Activated naive CD4-positive, alpha-beta T cell treated with anti-CD3 and anti-CD28 coated beads, Interleukin-2, amount 50 U/mL, for 16 hours (primary cell): ENCODE measurements around the gene RNF4.
"Not testable (repeated sequence)": the region's sequence is repeated elsewhere in the genome, so short reads cannot be mapped to it uniquely, and the experiment has no call there.

Source experiments
- DNase-seq: peaks from one replicate; pipeline ENCODE4 v3.0.0-alpha.2; 2020

Gene RNF4

DNA sequence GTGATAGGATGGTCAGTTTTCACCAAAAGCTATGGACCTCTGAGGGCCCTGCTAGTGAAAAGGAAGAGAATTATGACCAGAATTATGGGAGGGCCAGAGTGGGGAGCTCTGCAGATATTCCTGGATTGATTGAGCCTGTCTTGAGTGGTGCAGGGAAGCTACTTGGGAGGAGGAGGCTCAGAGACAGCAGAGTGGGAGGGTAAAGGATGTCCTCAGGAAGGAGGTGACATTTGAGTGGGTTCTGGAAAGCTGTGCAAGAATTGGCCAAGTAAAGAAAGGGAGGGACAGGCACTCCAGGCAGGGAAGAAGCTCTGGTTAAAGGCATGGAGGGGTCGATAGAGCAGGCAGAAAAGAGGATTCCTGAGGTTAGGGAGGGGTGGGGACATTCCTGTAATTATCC, 24.1 kb downstream of the RNF4 start:
- no peak for DNase-seq

DNA sequence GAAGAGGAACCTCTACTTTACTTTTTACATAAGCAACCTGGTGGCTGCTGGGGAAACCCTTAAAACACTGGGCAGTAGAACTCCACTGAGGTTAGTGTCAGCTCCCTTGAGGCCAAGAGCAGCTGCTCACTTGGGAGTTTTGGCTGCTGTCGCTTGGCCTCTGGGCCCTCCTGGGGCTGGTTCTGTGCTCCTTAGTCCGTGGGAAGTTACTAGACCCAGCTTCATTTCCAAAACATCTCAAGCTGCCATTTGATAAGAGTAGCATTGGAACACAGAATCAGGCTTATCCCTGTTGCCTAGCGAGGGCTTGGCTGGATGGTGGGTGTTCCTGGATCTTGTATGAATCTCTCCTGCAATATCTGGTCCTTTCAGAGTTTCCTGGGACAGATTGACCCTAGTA, 26.1 kb downstream of the RNF4 start:
- DNase-seq, result no peak

DNA sequence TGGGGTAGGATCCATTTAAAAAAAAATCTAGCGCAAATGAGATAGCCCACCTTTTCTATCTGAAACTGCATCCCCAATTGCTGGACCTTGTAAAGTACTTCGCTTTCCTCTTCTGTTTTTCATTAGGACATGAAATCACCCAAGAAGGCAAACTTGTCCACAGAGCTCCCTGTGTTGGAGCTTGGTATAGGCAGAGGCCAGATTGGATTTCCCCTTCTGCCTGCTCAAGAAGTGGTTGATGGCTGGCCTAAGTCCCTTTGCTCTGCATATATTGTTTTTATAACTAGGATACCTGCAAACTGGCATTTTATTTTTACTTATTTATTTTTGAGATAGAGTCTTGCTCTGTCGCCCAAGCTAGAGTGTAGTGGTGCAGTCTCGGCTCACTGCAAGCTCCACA, 28.4 kb downstream of the RNF4 start:
- DNase-seq, result no peak

DNA sequence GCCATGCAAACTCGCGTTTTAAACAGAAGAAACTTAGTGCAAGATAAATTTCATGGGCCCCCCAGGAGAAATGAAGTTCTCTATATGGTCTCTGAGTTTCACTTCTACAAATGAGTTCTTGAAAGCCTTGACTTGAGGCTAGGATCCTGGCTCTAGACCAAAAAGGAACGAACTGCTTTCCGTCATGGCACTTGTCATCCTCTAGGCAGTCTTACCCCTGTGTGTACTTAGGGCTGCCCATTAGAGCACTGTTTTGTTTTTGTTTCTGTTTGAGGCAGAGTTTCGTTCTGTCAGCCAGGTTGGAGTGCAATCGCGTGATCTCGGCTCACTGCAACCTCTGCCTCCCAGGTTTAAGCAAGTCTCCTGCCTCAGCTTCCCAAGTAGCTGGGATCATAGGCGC, 29.0 kb downstream of the RNF4 start:
- DNase-seq, result no peak

DNA sequence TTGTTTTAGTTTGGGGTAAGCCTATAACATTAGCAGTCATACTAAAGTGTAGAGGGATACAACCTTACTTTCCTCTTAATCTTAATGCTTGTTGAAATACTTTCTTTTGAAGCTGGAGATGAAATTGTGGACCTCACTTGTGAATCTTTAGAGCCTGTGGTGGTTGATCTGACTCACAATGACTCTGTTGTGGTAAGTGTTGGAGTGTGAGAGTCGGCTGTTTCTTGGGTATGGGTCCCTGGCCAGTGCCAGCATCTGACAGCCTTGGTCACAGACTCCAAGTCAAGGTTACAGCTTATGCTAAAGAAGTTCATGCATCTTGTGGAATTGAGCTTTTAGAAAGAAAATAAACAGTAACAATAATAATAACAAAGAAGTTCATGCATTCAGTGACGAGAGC, 31.6 kb downstream of the RNF4 start:
- no peak for DNase-seq

DNA sequence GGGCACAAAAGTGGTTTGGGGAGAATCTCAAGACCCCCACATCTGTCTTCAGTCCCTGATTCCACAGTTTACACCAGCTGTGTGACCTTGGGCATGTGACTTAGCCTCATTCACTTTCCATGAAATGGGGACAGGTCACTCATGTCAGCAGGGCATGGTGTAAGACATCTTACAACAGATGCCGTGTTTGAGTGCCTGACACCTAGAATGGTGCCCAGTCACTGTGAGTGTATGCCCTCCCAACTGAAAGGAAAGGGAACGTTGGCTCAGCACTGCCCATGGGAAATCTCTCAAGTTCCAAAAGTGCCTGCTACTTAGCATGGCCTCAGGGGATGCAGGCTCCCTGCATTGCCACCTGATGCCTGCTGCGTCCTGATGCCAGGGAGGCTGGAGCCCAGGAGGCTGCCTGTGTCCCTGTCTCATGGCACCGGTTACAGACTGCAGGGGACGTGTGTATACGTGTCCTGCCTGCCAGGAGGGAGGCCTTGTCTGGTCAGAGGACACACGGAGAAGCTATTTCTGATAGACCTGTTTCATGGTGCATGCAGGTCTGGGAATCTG, 32.2 kb downstream of the RNF4 start:
- no peak for DNase-seq

DNA sequence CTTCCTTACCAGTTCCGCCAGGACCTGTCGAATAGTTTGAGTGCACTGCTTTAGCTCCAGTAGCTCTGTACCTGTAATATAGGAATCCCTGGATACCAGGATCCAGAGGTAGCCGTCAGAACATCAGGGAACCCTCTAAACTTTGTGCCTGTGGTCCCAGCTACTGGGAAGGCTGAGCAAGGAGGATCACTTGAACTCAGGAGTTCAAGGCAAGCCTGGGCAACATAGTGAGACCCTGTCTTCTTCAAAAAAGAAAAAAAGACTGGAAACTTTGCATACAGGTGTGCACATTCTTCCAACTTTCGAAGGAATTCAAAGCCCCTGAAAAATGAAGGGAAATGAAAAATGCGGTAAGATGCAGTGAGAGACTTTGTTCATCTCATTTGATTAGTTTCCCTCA, 34.9 kb downstream of the RNF4 start:
- no peak for DNase-seq

DNA sequence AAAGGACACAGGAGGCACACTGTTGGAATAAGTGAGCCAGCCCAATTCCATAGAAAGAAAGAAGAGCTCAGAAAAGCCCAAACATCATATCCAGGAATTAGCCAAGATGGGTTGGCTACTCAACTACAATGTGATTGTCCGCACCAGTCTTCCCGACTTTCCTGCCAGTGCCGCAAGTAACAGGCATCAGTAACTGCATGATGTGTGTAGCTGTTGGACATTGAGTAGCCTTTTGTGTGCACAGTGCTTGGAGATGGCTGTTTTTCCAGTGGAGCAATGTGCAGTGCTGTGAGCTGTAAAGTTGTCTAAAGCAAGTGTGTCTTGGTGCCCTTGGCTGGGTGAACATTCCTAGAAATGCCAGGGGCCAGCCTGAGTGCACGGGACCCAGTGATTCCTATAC, 38.4 kb downstream of the RNF4 start:
- no peak for DNase-seq

DNA sequence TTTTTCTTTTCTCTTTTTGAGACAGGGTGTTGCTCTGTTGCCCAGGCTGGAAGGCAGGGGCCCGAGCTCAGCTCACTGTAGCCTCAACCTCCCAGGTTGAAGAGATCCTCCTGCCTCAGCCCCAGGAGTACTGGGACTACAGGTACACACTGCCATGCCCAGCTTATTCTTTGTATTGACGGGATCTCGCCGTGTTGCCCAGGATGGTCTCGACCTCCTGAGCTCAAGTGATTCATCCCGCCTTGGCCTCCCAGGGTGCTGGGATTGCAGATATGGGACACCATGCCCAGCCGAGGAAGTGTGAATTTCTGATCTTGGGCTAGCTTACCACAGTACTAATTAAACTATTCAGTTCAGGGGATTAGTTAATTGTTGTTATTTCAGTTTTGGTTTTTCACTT, 38.9 kb downstream of the RNF4 start:
- DNase-seq, result no peak

DNA sequence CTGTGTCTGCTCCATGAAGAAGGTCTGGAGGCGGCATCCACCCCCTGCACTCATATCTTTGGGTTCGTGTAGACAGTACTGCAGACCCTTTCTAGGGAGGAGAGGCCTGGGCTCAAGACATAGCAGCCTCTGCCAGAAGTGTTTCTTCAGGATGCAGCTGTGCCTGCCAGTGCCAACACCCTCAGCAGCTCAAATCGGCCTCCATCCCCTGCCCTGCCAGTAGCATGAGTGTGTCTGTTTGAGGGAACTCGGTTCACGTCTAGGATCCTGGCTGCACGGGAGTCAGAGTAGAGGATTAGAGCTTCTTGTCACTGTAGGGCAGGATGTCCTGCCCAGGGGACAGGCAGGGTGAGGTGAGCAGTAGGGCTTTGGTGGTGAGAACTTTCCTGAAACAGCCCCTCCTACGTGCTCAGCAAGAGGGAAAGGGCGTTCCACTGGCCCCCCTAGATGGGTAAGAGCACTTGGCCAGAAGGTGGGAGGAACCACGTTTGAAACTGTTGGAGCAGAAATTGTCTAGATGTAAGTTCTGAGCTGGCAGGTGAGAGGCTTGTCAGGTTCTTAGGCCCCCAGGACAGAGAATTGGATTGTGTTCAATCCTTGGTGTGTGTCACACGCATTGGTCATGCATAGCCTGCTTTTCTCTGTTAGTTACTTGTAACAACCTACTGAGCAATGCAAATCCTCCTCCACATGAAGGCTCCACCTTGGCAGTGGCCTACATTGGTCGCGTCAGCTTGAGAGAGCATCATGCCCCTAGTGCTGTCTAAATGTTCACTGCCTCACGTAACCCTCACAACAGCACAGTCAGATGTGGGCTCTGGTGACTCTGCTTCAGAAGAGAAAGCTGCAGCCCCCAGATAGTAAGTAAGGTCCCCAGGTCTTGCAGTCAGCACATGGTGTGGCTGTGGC, 41.7 kb downstream of the RNF4 start:
- no peak for DNase-seq

DNA sequence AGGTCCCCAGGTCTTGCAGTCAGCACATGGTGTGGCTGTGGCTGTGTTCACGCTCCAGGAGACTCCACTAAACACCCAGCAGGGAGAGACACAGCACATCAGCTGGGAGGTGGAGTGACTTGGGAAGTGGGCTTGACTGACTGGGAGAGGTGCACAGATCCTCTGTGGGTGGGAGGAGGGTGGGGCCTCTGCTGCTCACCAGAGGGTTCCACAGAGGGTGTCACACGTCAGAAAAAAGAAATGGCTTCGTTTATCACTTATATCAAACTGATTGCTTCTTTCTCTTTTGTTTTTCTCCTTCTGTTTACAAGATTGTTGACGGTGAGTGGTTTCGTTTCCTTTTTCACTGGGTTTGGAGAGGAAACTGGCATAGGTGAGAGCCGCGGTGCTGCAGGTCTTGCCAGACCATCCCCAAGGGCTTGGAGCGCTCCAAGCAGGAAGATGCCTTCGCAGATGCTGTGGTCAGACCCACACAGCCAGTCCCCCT, 42.8 kb downstream of the RNF4 start:
- no peak for DNase-seq

DNA sequence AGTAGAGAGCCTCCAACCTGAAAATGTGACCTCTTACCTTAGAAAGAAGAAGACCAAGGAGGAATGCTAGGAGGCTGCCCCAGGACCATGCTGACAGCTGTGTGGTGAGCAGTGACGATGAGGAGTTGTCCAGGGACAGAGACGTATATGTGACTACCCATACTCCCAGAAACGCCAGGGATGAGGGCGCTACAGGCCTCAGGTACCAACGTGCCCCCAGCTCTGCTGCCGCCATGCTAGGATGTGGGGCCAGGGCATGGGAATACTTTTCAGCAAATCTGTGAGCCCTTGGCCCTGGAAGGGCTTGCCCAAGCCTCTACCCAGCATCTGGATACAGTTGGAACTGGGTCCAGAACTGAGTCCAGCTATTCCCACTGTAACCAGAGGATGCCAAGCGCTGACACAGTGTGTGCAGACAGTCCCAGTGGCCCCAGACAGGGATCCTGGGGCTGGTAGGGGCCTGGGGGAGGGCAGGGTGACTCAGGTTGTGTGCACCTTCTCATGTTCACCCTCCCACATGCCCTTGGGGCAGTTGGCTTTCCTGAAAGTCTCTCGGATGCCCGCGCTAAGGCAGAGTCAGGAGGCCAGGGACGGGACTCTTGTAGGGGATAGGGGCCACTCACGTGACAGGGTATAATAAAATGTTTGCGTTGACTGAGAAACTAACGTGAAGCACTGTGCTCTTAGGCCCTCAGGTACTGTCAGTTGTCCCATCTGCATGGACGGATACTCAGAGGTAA, 43.7 kb downstream of the RNF4 start:
- no peak for DNase-seq

DNA sequence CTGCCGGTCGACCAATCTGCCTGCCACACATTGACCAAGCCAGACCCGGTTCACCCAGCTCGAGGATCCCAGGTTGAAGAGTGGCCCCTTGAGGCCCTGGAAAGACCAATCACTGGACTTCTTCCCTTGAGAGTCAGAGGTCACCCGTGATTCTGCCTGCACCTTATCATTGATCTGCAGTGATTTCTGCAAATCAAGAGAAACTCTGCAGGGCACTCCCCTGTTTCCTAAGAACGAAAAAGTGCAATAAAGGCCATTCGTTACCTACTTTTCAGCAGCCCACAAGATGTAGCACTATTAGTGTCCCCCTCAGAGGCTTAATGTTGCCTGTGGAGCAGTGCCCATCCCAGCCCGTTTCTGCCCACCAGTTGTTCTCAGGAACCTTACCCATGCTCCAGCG, 45.3 kb downstream of the RNF4 start:
- DNase-seq, result not testable (repeated sequence)

DNA sequence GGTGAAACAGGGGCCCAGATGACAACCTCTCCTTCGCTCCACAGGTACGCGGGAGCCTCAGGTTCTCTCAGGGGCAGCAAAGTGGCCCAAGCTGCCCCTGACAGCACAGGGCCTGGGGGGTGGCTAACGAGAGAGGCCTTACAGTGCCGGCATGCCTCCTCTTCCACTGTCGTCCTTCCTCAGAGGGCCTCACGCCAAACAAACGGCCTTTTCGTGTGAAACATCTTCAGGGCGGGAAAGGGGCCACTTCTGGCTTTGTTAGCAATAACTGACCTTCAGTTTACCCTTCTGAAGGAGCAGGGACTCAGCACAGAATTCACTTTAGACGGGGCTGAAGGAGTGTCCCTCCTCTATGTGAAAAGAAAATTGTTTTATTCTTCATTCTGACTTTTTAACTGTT, 46.0 kb downstream of the RNF4 start:
- not testable (repeated sequence) for DNase-seq

DNA sequence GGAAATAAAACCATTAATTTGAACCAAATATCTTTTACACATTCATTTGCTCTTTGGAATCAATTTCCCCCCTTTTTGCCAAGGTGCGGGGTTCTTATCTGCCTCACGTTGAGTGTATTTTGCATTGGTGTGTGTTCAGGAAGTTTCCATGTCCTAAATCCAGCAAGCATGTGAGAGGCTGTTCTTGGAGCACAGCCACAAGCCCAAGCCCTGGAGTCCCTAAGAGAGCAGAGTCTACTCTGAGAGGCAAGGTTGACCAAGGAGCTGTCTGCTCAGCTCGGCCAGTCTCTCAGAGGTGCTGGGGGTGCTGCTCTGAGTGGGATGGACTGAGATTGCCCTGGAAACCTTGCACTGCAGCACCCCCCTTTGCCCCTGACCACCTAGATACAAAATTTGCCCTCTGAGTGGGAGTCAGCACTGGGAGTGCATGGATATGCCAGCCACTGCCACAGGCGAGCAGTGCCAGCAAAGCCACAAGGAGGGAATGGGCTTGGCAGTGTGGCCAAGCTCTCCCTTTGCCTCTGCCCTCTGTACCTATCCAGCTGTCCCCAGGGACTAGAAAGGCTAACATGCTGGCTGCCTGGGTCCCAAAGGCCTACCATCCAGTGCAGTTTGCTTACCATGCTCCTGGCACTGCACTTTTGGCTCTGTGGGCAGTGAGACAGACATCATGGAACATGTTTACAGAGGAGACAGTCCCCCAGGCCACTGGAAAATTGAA, 47.1 kb downstream of the RNF4 start:
- DNase-seq, result no peak

DNA sequence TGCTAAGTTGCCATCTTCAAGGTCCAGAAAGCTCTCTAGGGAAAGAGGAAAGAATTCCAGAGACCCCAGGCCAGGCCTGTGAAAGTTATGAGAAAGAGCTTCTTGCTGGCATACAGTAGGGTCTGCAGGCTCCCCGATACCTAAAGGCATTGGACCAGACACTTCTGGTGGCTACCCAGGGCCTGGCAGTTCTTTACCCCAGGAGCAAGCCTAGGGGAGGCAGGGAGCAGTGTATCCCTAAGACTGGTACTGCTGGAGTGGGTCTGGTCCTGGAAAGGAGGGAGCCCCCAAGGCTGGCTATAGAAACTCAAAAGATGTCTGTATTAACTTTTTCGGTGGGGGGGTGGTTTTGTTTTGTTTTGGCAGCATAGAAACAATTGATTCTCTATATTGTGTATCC, 47.7 kb downstream of the RNF4 start:
- DNase-seq, result no peak

DNA sequence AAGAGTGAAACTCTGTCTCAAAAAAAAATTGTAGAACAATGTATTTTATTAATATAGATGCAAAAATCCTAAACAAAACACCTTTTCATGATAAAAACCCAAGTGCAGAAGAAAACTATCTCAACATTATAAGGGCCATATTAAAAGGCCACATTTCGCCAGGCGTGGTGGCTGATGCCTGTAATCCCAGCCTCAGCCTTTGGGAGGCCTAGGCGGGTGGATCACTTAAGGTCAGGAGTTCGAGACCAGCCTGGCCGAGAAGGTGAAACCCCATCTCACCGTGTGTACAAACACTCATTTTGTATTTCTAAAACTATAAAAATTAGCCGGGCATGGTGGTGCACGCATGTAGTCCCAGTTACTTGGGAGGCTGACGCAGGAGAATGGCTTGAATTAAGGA, 57.7 kb downstream of the RNF4 start:
- DNase-seq, result no peak

DNA sequence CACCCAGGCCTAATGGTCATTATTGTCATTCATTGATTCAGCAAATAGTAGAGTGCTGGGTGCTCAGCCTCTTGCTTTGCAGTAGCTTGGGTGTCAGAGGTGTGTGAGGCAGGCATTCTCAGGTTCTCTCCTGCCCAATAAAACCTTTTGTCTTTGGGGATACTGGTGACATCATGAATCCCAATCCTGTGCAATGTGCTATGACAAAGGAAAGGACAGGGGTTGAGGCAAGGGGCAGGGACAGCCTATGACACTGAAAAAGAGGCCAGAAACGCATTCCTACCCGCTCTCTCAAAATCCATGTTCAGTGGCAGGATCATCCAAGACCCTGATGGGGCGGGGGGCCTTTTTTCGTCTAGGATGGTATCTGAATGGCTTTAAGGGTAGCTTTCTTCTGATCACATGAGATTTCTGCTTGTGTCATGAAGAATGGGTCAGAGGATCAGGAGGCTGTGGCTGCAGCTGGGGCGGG, 66.0 kb downstream of the RNF4 start:
- no peak for DNase-seq

DNA sequence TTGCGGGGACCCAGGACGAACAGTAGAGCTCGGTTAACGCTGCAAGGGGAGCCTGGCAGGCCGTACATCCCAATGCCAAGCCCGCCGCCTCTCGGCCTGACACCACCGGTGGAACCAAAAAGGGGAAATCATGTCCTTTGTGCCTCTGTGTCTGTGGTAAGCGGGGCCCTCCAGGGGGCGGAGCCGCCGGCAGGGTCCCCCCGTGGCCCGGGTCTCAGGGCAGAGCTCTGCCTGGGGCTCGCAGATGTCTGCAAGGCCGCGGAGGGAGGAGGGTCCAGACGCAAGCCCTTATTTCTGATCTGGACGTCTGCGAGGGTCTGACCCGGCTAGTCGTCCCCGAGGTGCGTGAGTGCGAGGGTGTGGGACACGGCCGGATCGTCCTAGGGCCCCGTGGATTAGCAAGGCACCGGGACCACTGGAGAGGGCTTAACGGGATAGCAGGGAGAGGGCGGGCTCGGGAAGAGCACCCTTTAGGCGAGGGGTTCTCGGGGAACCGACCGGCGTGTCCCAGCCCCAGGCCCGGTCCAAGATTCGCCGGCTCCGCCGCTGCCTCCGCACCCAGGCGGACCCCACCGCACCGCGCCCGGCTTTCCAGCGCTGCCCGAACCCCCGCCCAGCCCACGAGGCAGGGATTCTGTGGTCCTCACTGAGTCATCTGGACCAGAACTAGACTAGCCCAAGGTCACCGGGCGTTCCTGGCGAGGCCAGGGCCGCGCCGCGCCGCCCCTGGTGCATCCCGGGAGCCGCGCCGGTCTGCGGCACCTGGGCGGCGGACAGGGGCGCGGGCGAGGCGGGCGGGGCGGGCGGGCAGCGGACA, 66.7 kb downstream of the RNF4 start:
- peak; percentile 54 for DNase-seq

DNA sequence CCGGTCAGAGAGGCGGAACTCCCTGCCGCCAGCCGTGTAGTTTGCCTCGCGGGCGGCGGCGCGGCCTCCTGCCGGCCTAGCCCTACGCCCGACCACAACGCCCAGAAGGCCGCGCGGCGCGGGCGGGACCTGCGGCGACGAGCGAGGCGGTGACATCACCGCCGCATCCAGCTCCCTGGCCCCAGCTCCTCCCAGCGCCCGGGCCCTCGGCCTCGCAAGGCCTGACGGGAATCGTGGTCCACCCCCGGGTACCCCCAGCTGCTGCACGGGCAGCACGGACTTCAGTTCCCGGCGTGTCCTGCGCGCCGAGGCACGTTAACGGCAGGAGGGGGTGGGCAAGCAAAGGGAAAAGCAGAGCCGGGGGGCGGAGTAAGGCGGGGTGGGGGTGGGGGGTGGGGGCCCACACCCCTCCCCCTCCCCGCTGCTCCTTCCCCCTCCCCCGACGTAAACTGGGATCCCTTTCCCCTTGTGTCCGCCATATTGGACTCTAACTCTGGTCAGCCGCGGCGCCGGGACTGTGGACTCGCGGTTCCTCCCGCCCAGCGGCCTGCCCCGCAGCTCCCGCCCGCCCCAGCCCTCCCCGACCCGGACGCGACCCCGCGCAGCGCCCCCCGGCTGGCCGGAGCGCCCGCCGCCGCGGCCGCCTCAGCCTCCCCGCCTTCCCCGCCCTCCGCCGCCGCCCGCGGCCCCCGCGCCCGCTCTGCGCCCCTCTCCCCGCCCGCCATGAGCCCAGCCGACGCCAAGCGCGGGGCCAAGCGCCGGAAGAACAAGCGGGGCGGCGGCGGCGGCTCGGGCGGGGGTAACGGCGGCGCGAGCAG, 67.5 kb downstream of the RNF4 start, which contains the start of gene FAM193A:
FAM193A (plus strand) TSS at position 455 of the 818 bp plus-strand sequence; CDS start at position 724, 269 bp downstream.
- peak; percentile 99 for DNase-seq
